Fibroblast of the aortic adventitia (primary cell): ENCODE data around the gene PEAK1. TPM values are rescaled to one million over a fixed set of nuclear protein-coding genes. Genes with fewer than 3 reads are reported as not detected.
A peak's percentile ranks its signal among the peaks of the same experiment; 100 is the strongest.
"Not testable (repeated sequence)": the region's sequence is repeated elsewhere in the genome, so short reads cannot be mapped to it uniquely, and the experiment has no call there.

Source experiments
- DNase-seq: peaks from one replicate; pipeline ENCODE4 v3.0.0-alpha.2; 2010; ENCODE audit warnings: low read depth
- H3K4me3 ChIP-seq: 2 replicates; pipeline ENCODE4 v1.5.1; 2011; ENCODE audit warnings: low read depth, mild to moderate bottlenecking, control low read depth, low read length, moderate library complexity
- total RNA-seq: library from RNA; depleted of rRNA; stranded (reverse); fragments of >200 nt; gene quantifications from 2 replicates; pipeline ENCODE4 v1.2.3, GENCODE V29; 2012; ENCODE audit warnings: low replicate concordance
- TF ChIP-seq, protein P1 (sequence below): IDR thresholded peaks from 2 replicates; pipeline ENCODE4 v1.5.1; 2011; ENCODE audit warnings: mild to moderate bottlenecking, low read length, control low read depth, inconsistent platforms; ENCODE audit not compliant: insufficient read depth

Gene PEAK1
- total RNA-seq, 1 donor, result 98.2 TPM

DNA sequence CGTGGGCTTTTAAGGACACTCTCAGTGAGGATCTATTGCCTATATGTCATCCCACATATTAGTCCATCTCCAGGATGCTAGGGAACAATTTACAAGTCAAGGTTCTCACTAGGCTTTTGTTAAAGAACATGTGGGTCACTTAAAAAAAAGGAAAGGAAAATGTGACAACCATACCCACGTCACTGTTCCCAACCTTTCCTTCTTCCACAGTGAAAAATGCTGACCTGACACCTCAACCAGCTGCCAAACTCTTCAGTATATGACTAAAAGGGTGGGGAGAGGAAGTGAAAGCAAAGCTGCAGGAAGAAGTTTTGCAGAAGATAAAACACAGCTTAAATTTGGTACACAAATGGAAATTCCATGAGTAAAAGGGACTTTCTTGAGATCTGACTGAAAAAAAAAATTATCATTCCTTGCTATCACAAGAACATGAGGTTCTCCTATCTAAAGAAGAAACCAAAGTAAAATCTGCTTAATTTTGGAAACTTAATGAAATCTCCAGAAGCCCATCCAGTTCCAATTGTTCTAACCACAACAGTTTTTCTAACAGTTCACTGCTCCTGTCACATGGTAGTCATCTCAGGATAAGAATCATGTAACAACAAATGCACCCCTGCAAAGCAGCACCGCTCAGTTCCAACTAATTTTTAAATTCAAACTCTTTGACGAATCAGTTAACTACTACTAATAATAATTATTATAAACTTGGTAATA is 232.0 kb downstream of the PEAK1 start:
- no peak overlapping the region for H3K4me3 ChIP-seq
- DNase-seq, result peak; percentile 73
- TF ChIP-seq, protein P1, sequence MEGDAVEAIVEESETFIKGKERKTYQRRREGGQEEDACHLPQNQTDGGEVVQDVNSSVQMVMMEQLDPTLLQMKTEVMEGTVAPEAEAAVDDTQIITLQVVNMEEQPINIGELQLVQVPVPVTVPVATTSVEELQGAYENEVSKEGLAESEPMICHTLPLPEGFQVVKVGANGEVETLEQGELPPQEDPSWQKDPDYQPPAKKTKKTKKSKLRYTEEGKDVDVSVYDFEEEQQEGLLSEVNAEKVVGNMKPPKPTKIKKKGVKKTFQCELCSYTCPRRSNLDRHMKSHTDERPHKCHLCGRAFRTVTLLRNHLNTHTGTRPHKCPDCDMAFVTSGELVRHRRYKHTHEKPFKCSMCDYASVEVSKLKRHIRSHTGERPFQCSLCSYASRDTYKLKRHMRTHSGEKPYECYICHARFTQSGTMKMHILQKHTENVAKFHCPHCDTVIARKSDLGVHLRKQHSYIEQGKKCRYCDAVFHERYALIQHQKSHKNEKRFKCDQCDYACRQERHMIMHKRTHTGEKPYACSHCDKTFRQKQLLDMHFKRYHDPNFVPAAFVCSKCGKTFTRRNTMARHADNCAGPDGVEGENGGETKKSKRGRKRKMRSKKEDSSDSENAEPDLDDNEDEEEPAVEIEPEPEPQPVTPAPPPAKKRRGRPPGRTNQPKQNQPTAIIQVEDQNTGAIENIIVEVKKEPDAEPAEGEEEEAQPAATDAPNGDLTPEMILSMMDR, result no peak

DNA sequence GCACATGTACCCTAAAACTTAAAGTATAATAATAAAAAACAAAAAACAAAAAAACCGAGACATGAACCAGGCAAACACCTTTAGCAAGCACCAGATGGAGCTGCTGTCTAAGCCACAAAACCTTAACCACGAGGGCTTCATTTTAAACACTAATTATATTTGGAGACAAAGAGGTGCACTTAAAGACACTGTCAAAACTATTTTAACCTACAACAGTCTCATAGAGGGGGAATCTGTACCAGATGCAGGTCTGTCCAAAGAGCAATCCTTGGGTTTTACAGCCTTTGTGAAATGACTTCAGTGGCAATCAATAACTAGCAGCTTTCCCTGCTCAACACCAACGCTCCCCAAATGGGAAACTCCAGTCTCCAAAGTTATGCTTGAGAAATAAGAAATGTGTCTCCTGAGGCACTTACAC is 233.3 kb downstream of the PEAK1 start:
- peak; percentile 64 for DNase-seq
- TF ChIP-seq, protein P1, result peak; percentile 61
- H3K4me3 ChIP-seq, result no peak overlapping the region

DNA sequence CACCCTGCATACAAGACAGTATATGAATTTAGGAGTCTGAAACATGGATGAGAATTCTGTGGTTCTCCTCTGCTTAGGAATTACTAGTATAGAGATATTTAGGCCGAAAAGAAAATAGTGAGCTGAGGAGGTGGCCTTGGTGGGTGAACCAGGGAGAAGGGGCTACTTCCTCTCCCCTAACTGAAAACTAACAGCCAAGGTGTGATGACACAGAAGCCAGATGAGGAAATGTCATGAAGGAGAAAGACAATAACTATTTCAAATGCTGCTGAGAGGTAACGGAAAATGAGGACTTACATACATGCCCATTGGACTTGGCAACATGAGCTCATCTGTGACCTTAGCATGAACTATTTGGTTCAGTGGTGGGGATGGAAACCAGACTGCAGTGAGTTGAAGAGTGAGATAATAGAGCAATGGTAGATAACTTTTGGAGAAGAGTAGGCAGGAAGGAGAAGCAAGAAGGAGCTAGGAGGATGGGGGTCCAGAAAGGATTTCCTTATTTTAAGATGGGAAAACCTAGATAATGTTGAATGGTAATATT is 234.6 kb downstream of the PEAK1 start:
- H3K4me3 ChIP-seq, result no peak overlapping the region
- TF ChIP-seq, protein P1, result no peak
- peak; percentile 15 for DNase-seq

DNA sequence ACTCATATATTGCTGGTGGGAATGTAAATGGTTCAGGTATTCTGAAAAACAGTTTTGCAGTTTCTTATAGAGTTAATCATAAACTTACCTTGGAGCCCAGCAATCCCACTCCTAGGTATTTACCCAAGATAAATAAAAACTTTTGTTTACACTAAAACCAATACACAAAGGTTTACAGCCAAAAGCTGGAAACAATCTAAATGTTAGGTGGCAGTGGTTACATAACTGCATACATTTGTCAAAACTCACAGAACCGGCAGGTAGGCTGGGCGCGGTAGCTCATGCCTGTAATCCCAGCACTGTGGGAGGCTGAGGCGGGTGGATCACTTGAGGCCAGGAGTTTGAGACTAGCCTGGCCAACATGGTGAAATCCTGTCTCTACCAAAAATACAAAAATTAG is 235.6 kb downstream of the PEAK1 start:
- H3K4me3 ChIP-seq, DNase-seq: not testable (repeated sequence)

DNA sequence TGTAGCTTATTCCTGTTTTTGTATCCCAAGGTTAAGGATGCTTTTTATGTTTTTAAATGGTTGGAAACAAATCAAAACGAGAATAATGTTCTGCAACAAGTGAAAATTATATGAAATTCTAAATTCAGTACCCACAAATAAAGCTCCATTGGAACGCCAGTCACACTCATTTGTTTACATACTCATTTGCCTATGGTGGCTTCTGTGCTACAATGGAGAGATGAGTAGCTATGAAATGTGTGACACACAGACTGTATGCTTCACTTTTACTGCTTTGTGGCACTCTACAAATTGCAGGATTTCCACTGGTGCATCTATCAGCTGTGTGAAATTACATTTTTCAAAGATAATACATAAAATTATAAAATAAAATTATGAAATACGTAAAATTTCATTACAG is 236.8 kb downstream of the PEAK1 start:
- DNase-seq, result no peak
- TF ChIP-seq, protein P1, result no peak
- H3K4me3 ChIP-seq, result no peak overlapping the region

DNA sequence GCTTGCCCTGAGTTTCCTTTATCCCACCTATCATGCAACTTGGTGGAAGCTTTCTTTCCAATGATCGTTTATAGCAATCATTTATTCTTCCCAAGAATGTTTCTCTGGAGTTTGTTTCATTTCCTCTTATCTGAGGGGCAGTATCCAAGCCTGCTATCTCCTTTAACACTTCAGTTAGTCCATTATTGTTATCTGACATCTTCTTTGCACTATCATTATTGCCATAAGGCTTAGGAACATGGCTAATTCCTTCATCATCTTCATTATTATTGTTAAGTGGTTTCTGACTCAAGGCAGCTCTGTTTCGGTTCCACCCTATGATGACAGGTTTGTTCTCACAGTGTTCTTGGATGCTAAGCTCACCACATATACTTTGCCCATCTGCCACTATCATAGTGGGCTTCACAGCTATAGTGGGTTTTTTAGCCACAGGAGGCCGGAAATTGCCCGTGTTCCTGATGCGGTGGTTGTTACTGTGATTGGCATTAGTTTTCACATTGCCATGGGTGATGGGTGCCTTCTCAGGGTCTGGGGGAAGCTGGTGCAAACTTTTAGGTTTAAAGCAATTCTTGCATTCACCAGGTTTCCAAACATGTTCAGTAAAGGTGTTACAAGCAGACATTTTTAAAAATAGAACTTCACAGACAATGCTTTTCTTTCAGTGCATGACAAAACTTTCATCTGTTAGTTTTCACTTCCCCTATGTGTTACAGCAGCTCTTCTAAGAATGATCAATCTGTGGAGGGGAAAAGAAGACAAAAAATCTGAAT is 238.4 kb downstream of the PEAK1 start:
- TF ChIP-seq, protein P1, result no peak
- no peak for DNase-seq
- H3K4me3 ChIP-seq, result no peak overlapping the region

DNA sequence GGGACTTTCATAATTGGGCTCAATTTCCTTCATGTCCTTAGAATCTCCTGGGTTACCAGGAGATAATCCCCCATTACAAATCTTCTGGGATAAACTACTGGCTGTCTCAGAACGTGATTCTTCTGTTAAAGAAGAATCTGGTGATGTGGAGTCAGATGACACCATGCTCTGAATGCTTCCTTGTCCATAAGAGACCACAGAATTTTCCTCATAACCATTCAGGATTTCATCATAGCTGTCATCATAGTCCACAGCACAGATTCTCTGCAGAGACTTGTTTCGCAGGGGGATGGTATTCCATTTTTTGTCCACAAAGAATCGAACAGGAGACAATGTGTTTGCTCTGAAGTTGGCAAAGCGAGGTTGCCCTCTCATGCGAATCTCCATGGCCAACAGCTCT is 239.1 kb downstream of the PEAK1 start:
- TF ChIP-seq, protein P1, result no peak
- peak; percentile 19 for DNase-seq
- no peak overlapping the region for H3K4me3 ChIP-seq
